WTC11 (cell line): ENCODE measurements around the gene HLA-DQB1. TPM values are rescaled to one million over a fixed set of nuclear protein-coding genes. Genes with fewer than 3 reads are reported as not detected.

Experiments
- ATAC-seq: fragments of 200-7000 bp; cut with Tn5 transposase; 2 replicates; pipeline ENCODE4 v1.10.0; 2021; ENCODE audit warnings: mild to moderate bottlenecking, moderate library complexity
- CTCF ChIA-PET: fragments of 300-600 bp; sonication (Branson Sonifier 250); formaldehyde crosslinking; loops from one replicate; lab custom pipeline; 2021; ENCODE audit warnings: antibody characterized with exemption; lab: Charles Lee
- POLR2A ChIA-PET: fragments of 350-600 bp; sonication (Branson Sonifier 250); formaldehyde crosslinking; loops from one replicate; lab custom pipeline; 2021; ENCODE audit warnings: antibody characterized with exemption; lab: Charles Lee
- DNase-seq: peaks from one replicate; pipeline ENCODE4 v3.0.0; 2021; ENCODE audit warnings: low spot score
- H3K27ac Mint-ChIP-seq: 2 replicates; pipeline ENCODE4 v1.8.0; 2021; ENCODE audit warnings: mixed read lengths
- H3K27me3 Mint-ChIP-seq: 2 replicates; pipeline ENCODE4 v1.8.0; 2021; ENCODE audit warnings: low read depth, mild to moderate bottlenecking, moderate library complexity, mixed read lengths
- H3K36me3 Mint-ChIP-seq: 2 replicates; pipeline ENCODE4 v1.8.0; 2021; ENCODE audit warnings: mixed read lengths
- H3K4me1 Mint-ChIP-seq: 2 replicates; pipeline ENCODE4 v1.8.0; 2022; ENCODE audit warnings: mixed read lengths
- H3K4me3 Mint-ChIP-seq: 2 replicates; pipeline ENCODE4 v1.8.0; 2021; ENCODE audit warnings: mild to moderate bottlenecking, moderate library complexity, mixed read lengths
- H3K9me3 Mint-ChIP-seq: 2 replicates; pipeline ENCODE4 v1.8.0; 2021; ENCODE audit warnings: mixed read lengths
- ELF4 ChIP-seq: sonication (generic); formaldehyde crosslinking; IDR thresholded peaks from 2 replicates; pipeline ENCODE4 v1.8.1; 2022; ENCODE audit warnings: low read depth, mild to moderate bottlenecking, moderate library complexity, missing genetic modification reagents
- EMX1 ChIP-seq: fragments of 250-450 bp; sonication (Bioruptor Pico); IDR thresholded peaks from 2 replicates; pipeline ENCODE4 v1.8.0; 2021; ENCODE audit warnings: mild to moderate bottlenecking
- FOXJ3 ChIP-seq: sonication (generic); formaldehyde crosslinking; IDR thresholded peaks from 2 replicates; pipeline ENCODE4 v1.9.0; 2021; ENCODE audit warnings: missing genetic modification reagents, mild to moderate bottlenecking, borderline replicate concordance
- KAT7 ChIP-seq: sonication (generic); formaldehyde crosslinking; IDR thresholded peaks from 2 replicates; pipeline ENCODE4 v1.8.1; 2023; ENCODE audit warnings: missing genetic modification reagents, mild to moderate bottlenecking, borderline replicate concordance
- NR1H2 ChIP-seq: sonication (generic); formaldehyde crosslinking; IDR thresholded peaks from 2 replicates; pipeline ENCODE4 v1.9.0; 2021; ENCODE audit warnings: mild to moderate bottlenecking, moderate library complexity, missing genetic modification reagents
- NR2C2 ChIP-seq: sonication (generic); formaldehyde crosslinking; IDR thresholded peaks from 2 replicates; pipeline ENCODE4 v1.8.0; 2022; ENCODE audit warnings: mild to moderate bottlenecking, missing genetic modification reagents
- RELA ChIP-seq: sonication (generic); formaldehyde crosslinking; IDR thresholded peaks from 2 replicates; pipeline ENCODE4 v1.8.1; 2022; ENCODE audit warnings: missing genetic modification reagents, mild to moderate bottlenecking, borderline replicate concordance
- SMAD4 ChIP-seq: sonication (generic); formaldehyde crosslinking; IDR thresholded peaks from 2 replicates; pipeline ENCODE4 v1.8.0; 2022; ENCODE audit warnings: mild to moderate bottlenecking, missing genetic modification reagents
- SP1 ChIP-seq: sonication (generic); formaldehyde crosslinking; conservative IDR thresholded peaks from 2 replicates; pipeline ENCODE4 v1.8.1; 2022; ENCODE audit warnings: missing genetic modification reagents
- ZNF138 ChIP-seq: sonication (generic); formaldehyde crosslinking; conservative IDR thresholded peaks from 2 replicates; pipeline ENCODE4 v1.8.1; 2022; ENCODE audit warnings: mild to moderate bottlenecking, moderate library complexity, missing genetic modification reagents
- total RNA-seq: library from RNA; stranded (reverse); gene quantifications from 3 replicates; pipeline ENCODE4 v1.2.3, GENCODE V29; 2021
- TF ChIP-seq, protein P1 (sequence below): fragments of 250-450 bp; sonication (Bioruptor Pico); IDR thresholded peaks from 2 replicates; pipeline ENCODE4 v1.9.0; 2021; ENCODE audit warnings: moderate library complexity, mild to moderate bottlenecking, inconsistent platforms, borderline replicate concordance
- TF ChIP-seq, protein P2 (sequence below): sonication (generic); formaldehyde crosslinking; IDR thresholded peaks from 2 replicates; pipeline ENCODE4 v1.8.1; 2022; ENCODE audit warnings: low read depth, missing genetic modification reagents, borderline replicate concordance

The HLA-DQB1 gene
- total RNA-seq, 1 experiment from 2014 or later, result 0.83 TPM

DNA sequence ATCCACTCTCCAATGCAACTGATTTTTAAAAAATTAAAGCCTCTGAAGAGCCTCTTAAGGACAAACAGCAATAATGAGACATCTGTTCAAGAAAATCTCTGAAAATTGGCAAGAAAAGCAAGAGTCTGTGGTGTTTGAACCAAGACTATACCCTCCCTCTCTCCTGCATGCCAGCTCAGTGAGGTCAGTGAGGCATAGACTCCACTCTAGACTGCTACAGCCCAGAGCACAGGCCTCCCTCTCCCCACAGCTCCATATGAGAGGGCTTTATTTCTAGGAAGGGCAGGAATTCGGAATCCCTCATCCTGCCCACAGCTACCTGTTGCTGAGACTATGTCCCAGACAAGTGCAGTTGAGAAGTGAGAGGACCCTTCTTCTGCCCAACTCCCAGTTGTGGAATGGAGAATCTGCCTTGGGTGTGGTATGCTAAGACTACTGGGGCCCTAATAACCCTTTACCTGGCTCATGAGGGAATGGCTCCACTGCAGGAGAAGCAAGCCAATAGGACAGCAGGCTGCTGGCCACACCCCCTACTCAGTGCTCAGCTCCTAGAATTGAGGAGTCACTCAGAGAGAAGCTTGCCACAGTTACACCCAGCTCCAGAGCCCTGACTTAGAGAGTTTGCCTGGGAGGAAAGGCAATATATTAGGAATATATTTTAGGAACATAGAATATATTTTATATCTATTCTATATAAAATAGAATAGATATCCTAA is 51.9 kb downstream of the HLA-DQB1 start:
- ChIA-PET CTCF (no interaction called here), POLR2A (no interaction called here)
- no peak overlapping the region for H3K27ac Mint-ChIP-seq
- no peaks in the 10 kb centered on the region; the same call in 1 of the 2 replicates for H3K27me3 Mint-ChIP-seq
- DNase-seq (no peak), ATAC-seq (peak; percentile 20; the same call in 1 of the 2 replicates)
- H3K4me1 Mint-ChIP-seq, result peaks cover 14% of the 10 kb centered on the region
- TF ChIP-seq RELA (CRISPR knock-in tag) (no peak), KAT7 (no peak), EMX1 (CRISPR knock-in tag) (no peak), FOXJ3 (CRISPR knock-in tag) (no peak), SP1 (CRISPR knock-in tag) (no peak), SMAD4 (CRISPR knock-in tag) (no peak)
- peaks cover 3% of the 10 kb centered on the region; the same call in 1 of the 2 replicates for H3K9me3 Mint-ChIP-seq
- no peaks in the 10 kb centered on the region for H3K36me3 Mint-ChIP-seq
- no peak overlapping the region for H3K4me3 Mint-ChIP-seq

DNA sequence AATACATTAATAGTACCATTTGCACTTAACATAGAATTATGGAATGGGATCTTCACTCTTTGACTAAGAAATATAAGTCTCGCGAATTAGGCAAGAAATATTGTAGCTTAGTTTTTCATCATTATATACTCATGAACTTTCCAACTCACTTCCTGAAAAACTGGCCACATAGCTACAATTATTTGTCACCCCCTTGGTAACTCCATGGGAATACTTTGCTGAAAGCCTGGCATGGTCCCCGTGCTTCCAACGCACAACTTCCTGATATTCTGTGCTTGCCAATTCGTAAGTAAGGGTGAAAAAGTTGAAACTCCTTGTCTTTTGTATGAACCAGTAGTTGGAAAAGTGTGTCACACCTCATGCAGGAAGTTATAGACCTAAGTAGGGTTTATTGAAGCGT is 53.0 kb downstream of the HLA-DQB1 start:
- Mint-ChIP-seq H3K9me3 (no peaks in the 10 kb centered on the region), H3K27ac (no peak overlapping the region), H3K4me1 (peaks cover 14% of the 10 kb centered on the region), H3K36me3 (no peaks in the 10 kb centered on the region), H3K27me3 (no peaks in the 10 kb centered on the region), H3K4me3 (no peak overlapping the region)
- DNase-seq (no peak), ATAC-seq (no peak)
- CTCF ChIA-PET, result no interaction called here
- TF ChIP-seq ELF4 (CRISPR knock-in tag), result no peak
- TF ChIP-seq, all 79 proteins: peak for 0
- POLR2A ChIA-PET, result no interaction called here

GRCh38 chr6:32610682-32611296 is 55.7 kb downstream of the HLA-DQB1 start:
- POLR2A ChIA-PET, result no interaction called here
- TF ChIP-seq, protein P1, sequence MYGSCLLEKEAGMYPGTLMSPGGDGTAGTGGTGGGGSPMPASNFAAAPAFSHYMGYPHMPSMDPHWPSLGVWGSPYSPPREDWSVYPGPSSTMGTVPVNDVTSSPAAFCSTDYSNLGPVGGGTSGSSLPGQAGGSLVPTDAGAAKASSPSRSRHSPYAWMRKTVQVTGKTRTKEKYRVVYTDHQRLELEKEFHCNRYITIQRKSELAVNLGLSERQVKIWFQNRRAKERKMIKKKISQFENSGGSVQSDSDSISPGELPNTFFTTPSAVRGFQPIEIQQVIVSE, result no peak
- TF ChIP-seq, protein P2, sequence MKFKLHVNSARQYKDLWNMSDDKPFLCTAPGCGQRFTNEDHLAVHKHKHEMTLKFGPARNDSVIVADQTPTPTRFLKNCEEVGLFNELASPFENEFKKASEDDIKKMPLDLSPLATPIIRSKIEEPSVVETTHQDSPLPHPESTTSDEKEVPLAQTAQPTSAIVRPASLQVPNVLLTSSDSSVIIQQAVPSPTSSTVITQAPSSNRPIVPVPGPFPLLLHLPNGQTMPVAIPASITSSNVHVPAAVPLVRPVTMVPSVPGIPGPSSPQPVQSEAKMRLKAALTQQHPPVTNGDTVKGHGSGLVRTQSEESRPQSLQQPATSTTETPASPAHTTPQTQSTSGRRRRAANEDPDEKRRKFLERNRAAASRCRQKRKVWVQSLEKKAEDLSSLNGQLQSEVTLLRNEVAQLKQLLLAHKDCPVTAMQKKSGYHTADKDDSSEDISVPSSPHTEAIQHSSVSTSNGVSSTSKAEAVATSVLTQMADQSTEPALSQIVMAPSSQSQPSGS, result no peak
- TF ChIP-seq NR2C2 (CRISPR knock-in tag) (no peak), ZNF138 (CRISPR knock-in tag) (no peak)
- H3K36me3 Mint-ChIP-seq, result no peaks in the 10 kb centered on the region
- no peak for ATAC-seq
- peaks cover 9% of the 10 kb centered on the region for H3K27me3 Mint-ChIP-seq
- peak overlapping the region; percentile 87; the same call in 1 of the 2 replicates for H3K27ac Mint-ChIP-seq
- H3K4me1 Mint-ChIP-seq, result peaks cover 3% of the 10 kb centered on the region
- no peak for DNase-seq
- H3K9me3 Mint-ChIP-seq, result no peaks in the 10 kb centered on the region
- no peak overlapping the region for H3K4me3 Mint-ChIP-seq
- CTCF ChIA-PET, result no interaction called here

DNA sequence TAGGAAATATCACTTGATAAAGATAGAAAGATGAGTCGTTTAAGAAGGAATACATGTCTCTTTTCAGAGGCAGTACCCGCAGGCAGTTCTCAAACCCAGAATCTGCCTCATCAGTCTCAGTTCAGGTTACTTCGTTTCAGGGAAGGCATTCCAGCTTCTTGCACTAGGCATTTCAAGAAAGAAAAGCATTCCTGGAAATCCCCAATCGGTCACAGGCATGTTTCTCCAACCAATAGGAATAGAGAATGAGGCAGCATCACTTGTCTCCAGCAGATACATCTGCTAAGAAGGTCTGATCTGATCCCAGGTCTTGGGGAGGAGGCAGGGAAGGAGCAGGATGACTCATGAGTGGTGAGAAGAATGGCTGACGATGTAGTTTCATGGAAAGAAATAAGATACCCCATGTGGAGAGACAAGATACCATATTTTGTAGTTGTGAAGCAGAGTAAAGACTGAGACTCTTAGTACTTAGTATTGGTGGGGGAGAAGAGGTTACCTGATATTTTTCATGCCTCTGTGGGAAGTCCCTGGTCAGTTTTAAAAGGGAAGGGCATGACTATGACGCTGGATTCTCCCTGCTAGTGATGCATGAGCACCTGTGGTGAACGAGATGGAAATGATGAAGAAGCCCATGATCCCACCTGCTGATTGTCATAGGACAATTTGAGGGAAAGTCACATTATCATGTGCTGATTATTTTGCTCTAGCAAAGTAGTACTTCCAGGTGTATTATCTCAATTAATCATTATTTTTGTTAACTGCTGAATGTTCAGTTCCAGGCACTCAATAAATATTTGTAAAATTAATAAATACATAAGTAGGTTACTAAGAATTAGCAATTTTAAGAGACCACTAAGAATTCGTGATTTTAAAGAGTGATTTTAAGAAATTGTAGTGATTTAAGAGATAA is 56.5 kb downstream of the HLA-DQB1 start:
- DNase-seq (no peak), ATAC-seq (peak; percentile 100)
- no peak for TF ChIP-seq NR1H2
- no peak overlapping the region for H3K4me3 Mint-ChIP-seq
- peaks cover 9% of the 10 kb centered on the region for H3K27me3 Mint-ChIP-seq
- no peaks in the 10 kb centered on the region for H3K9me3 Mint-ChIP-seq
- ChIA-PET POLR2A (no interaction called here), CTCF (no interaction called here)
- H3K27ac Mint-ChIP-seq, result no peak overlapping the region
- H3K4me1 Mint-ChIP-seq, result peaks cover 3% of the 10 kb centered on the region
- no peaks in the 10 kb centered on the region for H3K36me3 Mint-ChIP-seq

Other genes with a start within 250 kb of the HLA-DQB1 start
- 2.8 to 3.9 TPM (median 3.6 TPM) in 3 replicates for gene HLA-DRA, start 226.8 kb downstream of the HLA-DQB1 start, total RNA-seq
- gene HLA-DRB5, start 136.4 kb downstream of the HLA-DQB1 start, total RNA-seq, result 0.30 TPM in 1 of 3 replicates, not detected in the others
- 1.4 to 2.3 TPM (median 2.1 TPM) in 3 replicates for gene HLA-DRB1, start 76.8 kb downstream of the HLA-DQB1 start, total RNA-seq
- gene HLA-DQA1, start 29.3 kb downstream of the HLA-DQB1 start, total RNA-seq, result 0.22 to 0.92 TPM (median 0.62 TPM) in 3 replicates
- not detected in 3 replicates for gene HLA-DQA2, start 74.7 kb upstream of the HLA-DQB1 start, total RNA-seq
- gene HLA-DQB2, start 96.9 kb upstream of the HLA-DQB1 start, total RNA-seq, result 0.39 to 0.76 TPM (median 0.42 TPM) in 3 replicates
- gene HLA-DOB, start 150.3 kb upstream of the HLA-DQB1 start, total RNA-seq, result 0.15 to 0.55 TPM (median 0.46 TPM) in 3 replicates
- 14.7 to 23.0 TPM (median 16.5 TPM) in 3 replicates for gene TAP2, start 172.1 kb upstream of the HLA-DQB1 start, total RNA-seq
- 13.8 to 22.0 TPM (median 19.4 TPM) in 3 replicates for gene PSMB8, start 177.4 kb upstream of the HLA-DQB1 start, total RNA-seq
- gene TAP1, start 187.0 kb upstream of the HLA-DQB1 start, total RNA-seq, result 13.6 to 15.9 TPM (median 15.7 TPM) in 3 replicates
- gene PSMB9, start 187.5 kb upstream of the HLA-DQB1 start, total RNA-seq, result 1.8 to 4.3 TPM (median 4.0 TPM) in 3 replicates